GM12864 (cell line): ENCODE measurements around the gene RELL2.

Experiments
- DNase-seq: peaks from one replicate; pipeline ENCODE4 v3.0.0-alpha.2; 2011; ENCODE audit warnings: low read depth
- H3K4me3 ChIP-seq: 2 replicates; pipeline ENCODE4 v1.5.1; 2011; ENCODE audit warnings: mild to moderate bottlenecking, low read depth, low read length, control low read depth
- TF ChIP-seq, protein P1 (sequence below): IDR thresholded peaks from 2 replicates; pipeline ENCODE4 v1.5.1; 2011; ENCODE audit warnings: low read depth, mild to moderate bottlenecking, moderate library complexity, low read length, control low read depth, inconsistent platforms; ENCODE audit errors: missing control alignments

RELL2 gene

DNA sequence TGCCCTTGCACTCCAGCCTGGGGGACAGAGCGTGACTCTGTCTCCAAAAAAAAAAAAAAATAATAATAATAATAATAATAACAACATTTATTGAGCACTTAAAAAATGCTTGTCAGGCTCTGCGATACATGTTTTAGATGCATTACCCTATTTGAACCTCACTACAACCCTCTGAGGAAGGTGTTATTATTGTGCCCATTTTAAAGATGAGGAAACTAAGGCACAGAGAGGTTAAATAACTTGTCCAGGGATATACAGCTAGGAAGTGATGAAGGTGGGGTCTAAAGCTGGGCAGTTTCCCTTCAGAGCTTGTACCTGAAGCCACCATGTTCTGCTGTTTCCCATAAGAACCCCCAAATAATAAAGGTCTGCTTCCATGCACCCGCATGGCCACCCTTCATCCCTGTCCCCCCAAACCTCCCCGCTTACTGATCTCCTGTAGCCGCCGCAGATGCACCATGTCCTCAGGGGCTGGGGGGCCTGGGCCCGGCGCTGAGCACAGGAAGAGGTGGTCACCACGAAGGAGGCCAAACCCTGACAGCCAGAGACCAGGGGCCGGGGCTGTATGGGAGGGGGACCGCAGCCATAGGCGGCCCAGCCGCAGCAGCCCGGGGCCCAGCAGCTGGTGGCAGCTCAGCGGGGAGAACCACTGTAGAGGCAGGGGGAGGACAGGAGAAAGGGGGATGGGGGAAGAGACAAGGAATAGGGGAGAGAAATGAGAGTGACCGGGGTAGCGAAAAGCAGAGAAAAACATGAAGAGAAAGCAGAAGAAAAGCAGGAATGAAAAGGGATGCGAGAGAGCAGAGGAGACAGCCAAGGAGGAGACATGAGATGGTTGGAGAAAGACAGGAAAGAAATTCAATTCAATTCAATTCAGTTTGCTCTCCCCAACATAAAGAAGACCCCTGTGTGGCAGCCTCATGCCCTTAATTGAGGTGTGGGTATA, 29.5 kb downstream of the RELL2 start:
- TF ChIP-seq, protein P1, sequence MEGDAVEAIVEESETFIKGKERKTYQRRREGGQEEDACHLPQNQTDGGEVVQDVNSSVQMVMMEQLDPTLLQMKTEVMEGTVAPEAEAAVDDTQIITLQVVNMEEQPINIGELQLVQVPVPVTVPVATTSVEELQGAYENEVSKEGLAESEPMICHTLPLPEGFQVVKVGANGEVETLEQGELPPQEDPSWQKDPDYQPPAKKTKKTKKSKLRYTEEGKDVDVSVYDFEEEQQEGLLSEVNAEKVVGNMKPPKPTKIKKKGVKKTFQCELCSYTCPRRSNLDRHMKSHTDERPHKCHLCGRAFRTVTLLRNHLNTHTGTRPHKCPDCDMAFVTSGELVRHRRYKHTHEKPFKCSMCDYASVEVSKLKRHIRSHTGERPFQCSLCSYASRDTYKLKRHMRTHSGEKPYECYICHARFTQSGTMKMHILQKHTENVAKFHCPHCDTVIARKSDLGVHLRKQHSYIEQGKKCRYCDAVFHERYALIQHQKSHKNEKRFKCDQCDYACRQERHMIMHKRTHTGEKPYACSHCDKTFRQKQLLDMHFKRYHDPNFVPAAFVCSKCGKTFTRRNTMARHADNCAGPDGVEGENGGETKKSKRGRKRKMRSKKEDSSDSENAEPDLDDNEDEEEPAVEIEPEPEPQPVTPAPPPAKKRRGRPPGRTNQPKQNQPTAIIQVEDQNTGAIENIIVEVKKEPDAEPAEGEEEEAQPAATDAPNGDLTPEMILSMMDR = no peak
- no peak for DNase-seq

DNA sequence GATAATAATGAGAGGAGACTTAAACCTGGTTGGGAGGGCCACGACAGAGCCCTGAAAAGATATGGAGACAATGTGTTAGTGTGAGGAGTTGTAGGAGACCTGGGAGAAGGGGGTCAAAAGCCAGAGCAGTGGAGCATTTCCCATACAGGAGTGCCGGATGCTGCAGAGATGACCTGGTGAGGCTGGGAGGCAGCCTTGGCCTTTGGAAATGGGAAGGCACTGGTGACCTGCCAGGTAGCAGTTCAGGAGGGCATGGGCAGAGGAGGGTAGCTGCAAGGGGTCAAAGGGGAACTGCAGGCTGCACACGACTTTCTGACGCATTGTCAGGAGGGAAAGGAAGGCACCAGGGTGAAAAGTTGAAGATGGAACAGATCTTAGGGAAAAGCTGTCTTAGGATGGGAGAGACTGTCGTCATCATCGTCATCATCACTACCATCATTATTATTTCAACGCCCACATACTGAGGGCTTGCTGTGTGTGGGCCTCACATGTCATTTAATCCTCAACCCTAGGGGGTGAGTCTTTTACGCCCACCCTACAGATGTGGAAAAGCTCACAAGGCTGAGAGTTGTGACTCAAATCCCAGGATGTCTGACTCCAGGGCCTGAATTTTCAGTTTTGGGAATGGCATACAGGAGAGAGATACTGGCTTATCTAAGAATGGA, 31.9 kb downstream of the RELL2 start:
- H3K4me3 ChIP-seq = no peak overlapping the region
- TF ChIP-seq, protein P1 = no peak
- no peak for DNase-seq

More for the DNA sequence above, 29.5 kb downstream of the RELL2 start:
- no peak overlapping the region for H3K4me3 ChIP-seq

DNA sequence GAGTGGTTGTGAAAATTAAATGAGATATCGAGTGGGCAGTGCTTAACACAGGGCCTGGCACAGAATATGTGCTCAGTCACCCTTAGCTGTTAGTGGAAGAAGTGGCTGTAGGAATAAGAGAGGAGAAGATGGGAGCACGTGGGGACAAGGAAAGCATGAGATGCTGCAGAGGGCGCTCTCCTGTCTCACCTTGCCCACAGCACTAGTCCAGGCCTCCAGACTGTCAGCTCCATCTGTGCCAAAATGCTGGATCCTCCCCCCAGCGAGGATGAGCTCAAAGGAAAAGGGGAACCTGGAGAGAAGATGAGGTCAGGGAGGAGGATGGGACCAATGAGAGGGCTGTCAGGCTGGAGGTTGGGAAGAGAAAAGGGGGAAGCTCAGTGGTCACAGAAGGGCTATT, 32.7 kb downstream of the RELL2 start:
- H3K4me3 ChIP-seq = no peak overlapping the region
- no peak for DNase-seq
- TF ChIP-seq, protein P1 = peak; percentile 22

DNA sequence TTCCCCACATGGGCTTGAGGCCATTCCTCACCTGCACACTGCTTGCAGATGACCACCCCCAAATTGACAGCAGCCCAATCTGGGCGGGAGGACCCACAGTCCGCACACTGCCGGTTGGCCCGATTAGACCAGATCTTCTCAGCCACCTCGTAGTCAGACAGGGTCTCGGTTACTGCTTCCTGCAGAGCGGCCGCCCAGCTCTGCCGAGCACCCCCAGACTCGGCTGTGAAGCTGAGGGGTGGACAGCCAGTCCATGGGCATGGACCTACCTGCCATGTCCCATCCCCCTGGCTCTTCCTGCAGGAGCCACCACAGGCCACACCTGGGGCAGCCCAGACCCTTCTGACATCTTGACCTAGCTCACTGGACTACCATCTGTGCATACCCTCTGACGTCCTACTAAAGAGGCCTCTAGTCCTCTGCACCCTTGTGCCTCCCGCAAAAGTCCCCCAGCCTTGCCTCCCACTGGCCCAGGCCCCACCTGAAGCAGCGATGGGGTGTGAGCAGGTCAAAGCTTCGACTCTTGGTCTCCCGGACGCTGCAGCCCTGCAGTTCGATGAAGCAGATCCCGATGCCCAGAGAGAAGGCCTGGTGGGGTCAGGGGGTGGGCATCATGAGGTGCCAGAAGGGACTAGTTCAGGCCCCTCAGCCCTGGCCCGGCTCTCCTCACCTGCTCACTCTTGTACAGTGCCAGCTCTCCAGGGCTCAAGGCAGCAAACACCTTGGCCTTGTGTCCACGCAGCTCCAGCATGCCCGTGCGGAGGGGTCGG, 35.5 kb downstream of the RELL2 start:
- TF ChIP-seq, protein P1 = no peak
- DNase-seq = no peak
- no peak overlapping the region for H3K4me3 ChIP-seq

DNA sequence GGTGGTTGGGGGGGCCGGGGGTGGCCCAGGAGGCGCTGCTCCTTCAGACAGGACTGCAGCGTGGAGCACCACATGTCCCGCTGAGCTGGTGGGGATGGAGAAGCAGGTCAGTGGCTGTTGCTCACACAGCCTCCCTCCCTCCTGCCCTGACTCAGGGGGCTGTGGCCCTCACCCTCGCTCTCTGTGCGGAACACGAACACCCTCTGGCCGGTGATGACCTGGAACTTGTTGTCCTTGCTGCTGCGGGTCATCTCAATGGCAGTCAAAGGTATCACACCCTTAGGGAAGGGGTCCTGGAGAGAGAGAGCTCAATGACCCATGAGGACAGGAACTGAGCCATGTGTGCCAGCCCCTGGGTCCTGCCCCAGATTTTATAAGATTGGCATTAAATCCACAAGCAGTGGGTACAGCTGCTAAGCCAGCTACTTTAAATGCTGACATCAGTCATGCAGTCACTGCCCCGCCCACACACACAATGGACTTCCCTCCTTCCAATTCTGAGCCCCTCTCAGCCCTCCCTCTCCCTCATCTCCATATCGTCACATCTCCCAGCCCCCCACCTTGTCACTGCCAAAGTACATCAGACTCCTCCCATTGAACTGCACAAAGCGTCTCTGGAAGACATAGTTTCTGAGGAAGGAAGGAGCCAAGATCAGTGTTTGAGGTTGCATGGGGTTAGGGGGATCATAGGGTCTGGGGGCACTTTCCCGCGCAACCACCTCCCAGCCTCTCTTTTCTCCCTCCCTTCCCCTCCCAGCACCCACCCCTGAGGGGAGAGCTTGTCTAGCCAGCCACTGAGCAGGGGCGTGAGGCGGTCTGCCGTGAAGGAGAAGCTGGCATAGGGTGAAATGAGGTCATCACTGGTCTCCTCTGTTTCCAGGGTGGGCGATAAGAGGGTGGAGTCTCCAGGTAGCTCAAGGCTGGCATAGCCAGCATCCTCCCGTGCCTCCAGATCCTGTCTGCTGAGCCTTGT, 36.3 kb downstream of the RELL2 start:
- TF ChIP-seq, protein P1 = no peak
- no peak for DNase-seq
- H3K4me3 ChIP-seq = no peak overlapping the region

DNA sequence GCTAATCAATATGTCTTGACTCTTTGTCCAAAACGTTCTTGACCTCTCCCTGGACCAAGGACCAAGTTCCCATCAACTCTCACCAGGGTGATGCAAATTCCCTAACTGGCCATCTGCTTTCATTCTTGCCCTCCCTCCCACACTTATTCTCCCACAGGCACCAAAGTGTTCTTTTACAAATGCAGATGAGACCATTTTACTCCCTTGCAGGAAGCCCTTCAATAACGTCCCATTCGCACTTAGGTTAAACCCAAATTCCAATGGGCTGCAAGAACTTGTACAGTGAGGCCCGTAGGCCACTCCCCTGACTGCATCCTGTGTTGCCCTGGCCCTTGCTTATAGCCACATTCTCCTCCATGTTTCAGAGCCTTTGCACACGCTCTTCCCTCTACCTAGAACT, 38.0 kb downstream of the RELL2 start:
- TF ChIP-seq, protein P1 = no peak
- no peak for DNase-seq
- H3K4me3 ChIP-seq = no peak overlapping the region
